WI38 (cell line): Measurements from ENCODE around the gene ALG9.
A peak's percentile ranks its signal among the peaks of the same experiment; 100 is the strongest.
"Not testable (repeated sequence)": the region's sequence is repeated elsewhere in the genome, so short reads cannot be mapped to it uniquely, and the experiment has no call there.

Experiments used
- H3K4me3 ChIP-seq: 2 replicates; pipeline ENCODE4 v1.5.1; 2011; ENCODE audit warnings: low read depth, mild to moderate bottlenecking, control low read depth, low read length
- TF ChIP-seq, protein P1 (sequence below): IDR thresholded peaks from 2 replicates; pipeline ENCODE4 v1.5.1; 2012; ENCODE audit warnings: low read depth, mild to moderate bottlenecking, control low read depth, low read length

ALG9 gene

DNA sequence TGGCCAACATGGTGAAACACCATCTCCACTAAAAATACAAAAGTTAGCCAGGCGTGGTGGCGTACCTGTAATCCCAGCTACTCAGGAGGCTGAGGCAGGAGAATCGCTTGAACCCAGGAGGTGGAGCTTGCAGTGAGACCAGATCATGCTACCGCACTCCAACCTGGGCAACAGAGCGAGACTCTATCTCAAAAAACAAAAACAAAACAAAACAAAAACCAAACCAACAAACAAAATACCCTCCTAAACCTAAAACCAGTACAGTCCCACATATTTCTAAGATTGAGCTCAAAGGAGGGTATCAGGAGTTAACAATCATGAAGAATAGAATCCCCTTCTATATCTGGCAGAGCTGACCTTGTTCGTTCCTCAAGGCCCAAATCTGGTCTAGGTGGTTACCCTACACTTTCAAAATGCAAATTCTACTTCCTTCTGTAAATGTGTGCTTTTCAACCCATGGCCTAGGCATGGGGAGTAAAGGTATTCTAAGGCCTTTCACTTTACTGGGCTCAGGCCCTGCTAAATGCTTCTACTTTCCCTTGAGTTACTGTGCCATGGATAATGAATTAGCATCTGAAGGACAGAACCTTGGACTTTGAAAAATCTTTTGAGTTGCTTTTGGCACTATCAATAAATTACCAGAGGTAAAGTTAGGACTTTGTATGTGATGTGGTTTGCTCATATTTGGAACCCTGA is 94.8 kb downstream of the ALG9 start:
- TF ChIP-seq, protein P1, sequence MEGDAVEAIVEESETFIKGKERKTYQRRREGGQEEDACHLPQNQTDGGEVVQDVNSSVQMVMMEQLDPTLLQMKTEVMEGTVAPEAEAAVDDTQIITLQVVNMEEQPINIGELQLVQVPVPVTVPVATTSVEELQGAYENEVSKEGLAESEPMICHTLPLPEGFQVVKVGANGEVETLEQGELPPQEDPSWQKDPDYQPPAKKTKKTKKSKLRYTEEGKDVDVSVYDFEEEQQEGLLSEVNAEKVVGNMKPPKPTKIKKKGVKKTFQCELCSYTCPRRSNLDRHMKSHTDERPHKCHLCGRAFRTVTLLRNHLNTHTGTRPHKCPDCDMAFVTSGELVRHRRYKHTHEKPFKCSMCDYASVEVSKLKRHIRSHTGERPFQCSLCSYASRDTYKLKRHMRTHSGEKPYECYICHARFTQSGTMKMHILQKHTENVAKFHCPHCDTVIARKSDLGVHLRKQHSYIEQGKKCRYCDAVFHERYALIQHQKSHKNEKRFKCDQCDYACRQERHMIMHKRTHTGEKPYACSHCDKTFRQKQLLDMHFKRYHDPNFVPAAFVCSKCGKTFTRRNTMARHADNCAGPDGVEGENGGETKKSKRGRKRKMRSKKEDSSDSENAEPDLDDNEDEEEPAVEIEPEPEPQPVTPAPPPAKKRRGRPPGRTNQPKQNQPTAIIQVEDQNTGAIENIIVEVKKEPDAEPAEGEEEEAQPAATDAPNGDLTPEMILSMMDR: no peak
- H3K4me3 ChIP-seq: no peak overlapping the region

DNA sequence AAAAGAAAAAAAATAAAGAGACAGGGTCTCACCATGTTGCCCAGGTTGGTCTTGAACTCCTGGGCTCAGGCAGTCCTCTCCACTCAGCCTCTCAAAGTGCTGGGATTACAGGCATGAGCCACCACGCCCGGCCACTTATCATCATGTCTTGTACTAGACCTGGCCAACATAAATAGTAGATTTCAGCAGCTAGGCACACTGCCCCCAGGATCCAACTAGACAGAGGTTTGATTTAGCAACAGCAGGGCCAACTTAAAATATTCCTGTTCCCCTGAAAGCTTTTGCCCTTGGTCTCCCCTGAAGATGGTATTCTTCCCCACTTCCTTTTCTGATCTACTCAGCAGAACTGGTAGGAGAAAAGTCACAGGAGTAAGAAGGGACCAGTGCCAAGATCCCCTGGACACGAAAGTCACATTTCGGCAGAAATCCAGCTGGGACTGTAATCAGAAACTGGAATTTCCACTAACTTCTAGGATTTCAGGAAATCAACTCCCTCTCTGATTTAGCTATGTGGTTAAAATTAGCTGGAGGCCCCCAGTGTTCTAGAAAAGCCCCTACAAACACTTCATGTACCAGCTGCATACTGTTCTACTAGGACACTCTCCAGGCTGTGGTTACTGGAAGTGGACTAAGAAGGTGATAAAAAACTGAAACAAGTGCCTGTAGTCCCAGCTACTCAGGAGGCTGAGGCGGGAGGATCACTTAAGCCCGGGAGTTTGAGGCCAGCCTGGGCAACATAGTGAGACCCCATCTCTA is 96.2 kb downstream of the ALG9 start:
- TF ChIP-seq, protein P1: no peak
- H3K4me3 ChIP-seq: no peak overlapping the region

DNA sequence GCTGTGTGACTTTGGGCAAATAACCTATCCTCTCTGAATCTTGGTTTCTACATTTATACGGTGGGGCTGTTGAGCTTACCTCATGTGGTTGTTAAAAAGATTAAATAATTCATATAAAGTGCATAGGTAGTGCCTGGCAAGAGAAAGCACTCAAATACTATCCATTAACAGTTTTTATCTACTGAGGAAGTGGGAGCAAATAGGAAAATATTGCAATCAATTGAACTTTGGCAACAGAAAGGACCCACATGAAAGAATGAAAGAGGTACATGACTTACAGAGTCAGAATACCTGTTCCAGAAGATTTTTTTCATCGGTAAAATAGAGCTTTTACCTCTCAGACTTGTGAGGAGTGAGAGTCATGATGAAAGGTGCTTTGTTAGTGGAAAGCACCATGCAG is 98.8 kb downstream of the ALG9 start:
- TF ChIP-seq, protein P1: no peak
- no peak overlapping the region for H3K4me3 ChIP-seq

DNA sequence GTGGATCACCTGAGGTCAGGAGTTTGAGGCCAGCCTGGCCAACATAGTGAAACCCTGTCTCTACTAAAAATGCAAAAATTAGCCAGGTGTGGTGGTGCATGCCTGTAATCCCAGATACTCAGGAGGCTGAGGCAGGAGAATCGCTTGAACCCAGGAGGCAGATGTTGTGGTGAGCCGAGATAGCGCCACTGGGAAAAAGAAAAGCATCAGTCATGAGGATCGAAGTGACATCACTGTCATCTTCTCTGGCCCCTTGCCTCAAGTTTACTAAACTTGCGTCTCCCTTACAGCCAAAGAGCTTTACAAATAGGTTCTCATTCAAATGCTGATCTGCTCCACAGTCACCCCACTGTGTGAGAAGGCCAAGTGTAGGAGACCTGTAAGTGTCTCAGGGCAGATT is 100.2 kb downstream of the ALG9 start:
- H3K4me3 ChIP-seq: not testable (repeated sequence)

DNA sequence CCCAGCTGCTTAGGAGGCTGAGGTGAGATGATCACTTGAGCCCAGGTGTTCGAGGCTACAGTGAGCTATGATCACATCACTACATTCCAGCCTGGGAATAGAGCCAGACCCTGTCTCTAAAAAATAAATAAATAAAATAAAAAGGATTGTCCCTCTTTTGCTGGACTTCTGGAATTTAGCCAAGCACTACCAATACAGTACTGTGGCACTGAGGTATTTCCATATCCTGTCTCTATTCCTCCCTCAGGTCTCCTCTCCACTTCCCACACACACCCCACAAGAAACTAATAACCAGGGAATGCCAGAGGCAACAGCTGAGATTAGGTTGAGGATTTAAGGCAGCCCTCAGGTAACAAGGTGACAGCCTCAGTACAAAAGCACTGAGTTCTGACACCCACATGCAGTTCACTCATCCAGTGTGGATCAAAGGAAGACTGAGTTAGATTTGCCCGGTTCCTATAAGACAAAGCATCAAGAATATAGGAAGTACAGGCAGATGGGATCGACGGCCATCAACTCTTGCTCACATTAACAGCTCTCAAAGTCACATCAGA is 100.7 kb downstream of the ALG9 start:
- H3K4me3 ChIP-seq: no peak overlapping the region
- TF ChIP-seq, protein P1: no peak

DNA sequence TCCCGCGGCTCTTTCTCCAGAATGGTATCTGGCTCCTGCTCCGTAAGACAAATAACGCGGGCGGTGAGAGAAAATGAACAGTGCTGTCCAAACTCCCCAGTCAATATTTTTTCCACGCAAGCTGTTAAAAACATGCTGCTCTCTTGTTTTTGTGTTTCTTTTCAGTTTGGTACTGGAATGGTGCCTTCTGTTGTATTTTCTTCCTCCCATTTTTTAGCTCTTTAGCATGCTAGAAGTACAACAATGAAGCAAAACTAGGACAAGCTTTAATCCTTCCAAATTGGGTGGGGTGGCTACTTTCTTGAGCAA is 104.6 kb downstream of the ALG9 start:
- TF ChIP-seq, protein P1: no peak
- peak overlapping the region; percentile 90 for H3K4me3 ChIP-seq

DNA sequence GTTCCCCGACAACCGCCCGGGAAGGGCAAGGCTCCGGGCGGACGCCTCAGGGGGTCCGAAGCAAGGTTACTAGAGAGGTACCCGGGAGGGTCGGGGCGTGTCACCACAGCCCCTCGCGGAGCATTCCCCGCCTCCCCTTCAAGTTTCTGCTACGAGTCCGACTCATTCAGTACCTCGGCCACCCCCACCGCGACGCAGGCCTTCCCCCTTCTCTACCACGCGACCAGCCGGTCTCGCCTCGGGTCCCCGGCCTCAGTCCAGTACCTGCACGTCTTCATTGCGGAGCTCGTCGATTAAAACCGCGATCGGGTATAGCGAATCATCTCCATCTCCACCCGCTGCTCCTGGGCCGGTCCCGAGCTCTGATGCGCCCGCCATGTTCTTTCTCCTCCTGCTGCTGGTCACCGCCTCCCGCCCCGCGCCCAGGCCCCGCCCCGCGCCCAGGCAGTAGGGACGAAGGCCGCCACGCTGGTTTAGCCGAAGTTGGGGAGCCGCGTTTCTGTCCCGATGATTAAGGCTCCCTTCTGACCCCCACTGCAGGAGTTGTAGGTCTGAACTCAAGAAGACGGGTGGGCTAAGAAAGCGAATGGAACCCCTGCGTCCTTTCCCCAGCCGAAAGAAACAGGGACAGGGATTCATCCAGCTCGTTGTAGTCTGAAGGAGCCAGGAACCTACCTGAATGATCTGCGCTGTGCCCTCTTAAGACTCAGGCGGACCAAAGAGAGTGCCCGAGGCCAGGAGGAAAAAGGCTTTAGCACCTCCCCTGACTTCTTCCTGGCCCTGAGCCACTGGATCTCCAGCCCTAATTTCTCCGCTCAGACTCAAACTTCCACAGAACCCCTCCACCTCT is 105.2 kb downstream of the ALG9 start, which contains the start of gene PPP2R1B:
PPP2R1B (minus strand) TSS at position 406 of the 850 bp plus-strand sequence; CDS start at position 378, 28 bp downstream.
- TF ChIP-seq, protein P1: no peak

More for the DNA sequence above, 105.2 kb downstream of the ALG9 start, which contains the start of gene PPP2R1B:
- H3K4me3 ChIP-seq: peak within 1 kb of the TSS; percentile 90
